Panc1 (cell line): ENCODE results near the gene HYAL2.

Source experiments
- POLR2AphosphoS5 ChIP-seq: IDR thresholded peaks from 2 replicates; pipeline ENCODE4 v1.6.1; 2012; ENCODE audit warnings: mild to moderate bottlenecking, low read depth, low read length, moderate library complexity
- SIN3A ChIP-seq: IDR thresholded peaks from 2 replicates; pipeline ENCODE4 v1.6.1; 2012; ENCODE audit warnings: low read depth, mild to moderate bottlenecking, low read length, moderate library complexity, borderline replicate concordance; ENCODE audit not compliant: insufficient read depth
- TF ChIP-seq, protein P1 (sequence below): fragments of 450-650 bp; IDR thresholded peaks from 2 replicates; pipeline ENCODE4 v1.5.1; 2017; ENCODE audit warnings: mild to moderate bottlenecking

DNA sequence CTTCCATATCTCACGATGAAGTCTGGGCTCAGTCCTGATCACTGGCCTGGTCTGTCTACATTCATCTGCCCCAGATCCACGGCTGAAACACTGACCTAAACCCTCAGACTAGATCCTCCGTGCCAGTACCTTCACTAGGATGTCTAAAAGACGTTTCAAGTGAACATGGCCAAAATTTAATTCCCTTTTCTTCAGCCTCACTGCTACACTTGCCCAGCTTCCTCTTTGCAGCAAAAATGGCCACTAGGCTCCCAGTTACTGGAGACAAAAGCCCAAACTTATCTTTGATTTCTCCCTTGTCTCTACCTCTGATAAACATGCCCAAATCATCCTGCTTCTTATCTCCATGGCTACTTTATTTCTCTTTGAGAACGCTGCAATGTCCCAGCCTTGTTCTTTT lies 16.4 kb upstream of the HYAL2 start:
- TF ChIP-seq, protein P1, sequence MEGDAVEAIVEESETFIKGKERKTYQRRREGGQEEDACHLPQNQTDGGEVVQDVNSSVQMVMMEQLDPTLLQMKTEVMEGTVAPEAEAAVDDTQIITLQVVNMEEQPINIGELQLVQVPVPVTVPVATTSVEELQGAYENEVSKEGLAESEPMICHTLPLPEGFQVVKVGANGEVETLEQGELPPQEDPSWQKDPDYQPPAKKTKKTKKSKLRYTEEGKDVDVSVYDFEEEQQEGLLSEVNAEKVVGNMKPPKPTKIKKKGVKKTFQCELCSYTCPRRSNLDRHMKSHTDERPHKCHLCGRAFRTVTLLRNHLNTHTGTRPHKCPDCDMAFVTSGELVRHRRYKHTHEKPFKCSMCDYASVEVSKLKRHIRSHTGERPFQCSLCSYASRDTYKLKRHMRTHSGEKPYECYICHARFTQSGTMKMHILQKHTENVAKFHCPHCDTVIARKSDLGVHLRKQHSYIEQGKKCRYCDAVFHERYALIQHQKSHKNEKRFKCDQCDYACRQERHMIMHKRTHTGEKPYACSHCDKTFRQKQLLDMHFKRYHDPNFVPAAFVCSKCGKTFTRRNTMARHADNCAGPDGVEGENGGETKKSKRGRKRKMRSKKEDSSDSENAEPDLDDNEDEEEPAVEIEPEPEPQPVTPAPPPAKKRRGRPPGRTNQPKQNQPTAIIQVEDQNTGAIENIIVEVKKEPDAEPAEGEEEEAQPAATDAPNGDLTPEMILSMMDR: no peak
- TF ChIP-seq POLR2AphosphoS5 (no peak), SIN3A (no peak)
